ENCODE results near the gene LHPP.

The LHPP gene

GRCh38 chr10:124648738-124649137 is 187.1 kb downstream of the LHPP start:
- DNase-seq: peak; percentile 70

- DNase-seq: no peak
These were observed 187.6 kb downstream of the LHPP start for GRCh38 chr10:124649214-124649613.

GRCh38 chr10:124650263-124650662 is 188.6 kb downstream of the LHPP start:
- no peak for DNase-seq

GRCh38 chr10:124650820-124651401 is 189.3 kb downstream of the LHPP start:
- DNase-seq: peak; percentile 81

- no peak for DNase-seq
These were observed 189.8 kb downstream of the LHPP start for GRCh38 chr10:124651402-124651891.

GRCh38 chr10:124652200-124652599 is 190.6 kb downstream of the LHPP start:
- no peak for DNase-seq

GRCh38 chr10:124652701-124653100 is 191.1 kb downstream of the LHPP start:
- no peak for DNase-seq

- DNase-seq: no peak
These were observed 191.7 kb downstream of the LHPP start for GRCh38 chr10:124653311-124653710.

GRCh38 chr10:124653811-124654651 is 192.4 kb downstream of the LHPP start:
- DNase-seq: no peak

- DNase-seq: peak; percentile 49
These were observed 193.1 kb downstream of the LHPP start for GRCh38 chr10:124654686-124655085.

- DNase-seq: no peak
These were observed 193.8 kb downstream of the LHPP start for GRCh38 chr10:124655191-124656112.

- DNase-seq: no peak
These were observed 194.5 kb downstream of the LHPP start for GRCh38 chr10:124656113-124656490.

GRCh38 chr10:124656541-124656940 is 194.9 kb downstream of the LHPP start:
- no peak for DNase-seq

GRCh38 chr10:124657806-124658205 is 196.2 kb downstream of the LHPP start:
- DNase-seq: peak; percentile 61

GRCh38 chr10:124658591-124659242 is 197.1 kb downstream of the LHPP start:
- DNase-seq: no peak

- peak; percentile 32 for DNase-seq
These were observed 197.8 kb downstream of the LHPP start for GRCh38 chr10:124659380-124659779.

GRCh38 chr10:124660404-124661125 is 198.9 kb downstream of the LHPP start:
- no peak for DNase-seq

- DNase-seq: no peak
These were observed 200.1 kb downstream of the LHPP start for GRCh38 chr10:124661660-124662180.

GRCh38 chr10:124663228-124663627 is 201.6 kb downstream of the LHPP start:
- DNase-seq: no peak
